GM19372 (cell line): ENCODE data around the gene LSG1.
"Not testable (repeated sequence)": the region's sequence is repeated elsewhere in the genome, so short reads cannot be mapped to it uniquely, and the experiment has no call there.

Experiments used
- ATAC-seq: cut with Tn5 transposase; IDR thresholded peaks from one replicate; pipeline ENCODE4 v1.9.1; 2021; ENCODE audit warnings: mild to moderate bottlenecking, low read depth, moderate library complexity; ENCODE audit not compliant: unreplicated experiment

The LSG1 gene

GRCh38 chr3:194658477-194659242 lies 13.3 kb downstream of the LSG1 start:
- no peak for ATAC-seq

GRCh38 chr3:194657439-194657838 lies 14.6 kb downstream of the LSG1 start:
- ATAC-seq: no peak

GRCh38 chr3:194654443-194654842 lies 17.5 kb downstream of the LSG1 start:
- ATAC-seq: peak; percentile 87

- ATAC-seq: no peak
Measured at GRCh38 chr3:194647747-194648146, 24.2 kb downstream of the LSG1 start.

- no peak for ATAC-seq
Measured at GRCh38 chr3:194642769-194643168, 29.2 kb downstream of the LSG1 start.

- no peak for ATAC-seq
Measured at GRCh38 chr3:194640829-194641228, 31.2 kb downstream of the LSG1 start.

GRCh38 chr3:194638991-194639605 lies 32.9 kb downstream of the LSG1 start:
- no peak for ATAC-seq

- no peak for ATAC-seq
Measured at GRCh38 chr3:194637541-194638400, 34.2 kb downstream of the LSG1 start.

- no peak for ATAC-seq
Measured at GRCh38 chr3:194637066-194637465, 34.9 kb downstream of the LSG1 start.

GRCh38 chr3:194633349-194634004 lies 38.5 kb downstream of the LSG1 start, which contains the start of gene TMEM44:
TSS of gene TMEM44 (minus strand) at chr3:194633419. CDS start at chr3:194633215, 204 bp downstream.
- peak; percentile 79 for ATAC-seq

GRCh38 chr3:194632809-194633348 lies 39.1 kb downstream of the LSG1 start:
- ATAC-seq: peak; percentile 47

- no peak for ATAC-seq
Measured at GRCh38 chr3:194632226-194632808, 39.7 kb downstream of the LSG1 start.

- no peak for ATAC-seq
Measured at GRCh38 chr3:194631696-194632095, 40.3 kb downstream of the LSG1 start.

- ATAC-seq: not testable (repeated sequence)
Measured at GRCh38 chr3:194630681-194631080, 41.3 kb downstream of the LSG1 start.

GRCh38 chr3:194624956-194625355 lies 47.0 kb downstream of the LSG1 start:
- ATAC-seq: no peak

GRCh38 chr3:194623449-194624290 lies 48.3 kb downstream of the LSG1 start:
- ATAC-seq: no peak

GRCh38 chr3:194622621-194623340 lies 49.2 kb downstream of the LSG1 start:
- no peak for ATAC-seq

GRCh38 chr3:194621947-194622346 lies 50.0 kb downstream of the LSG1 start:
- ATAC-seq: no peak
